ENCODE measurements around the gene LKAAEAR1. TPM values are rescaled to one million over a fixed set of nuclear protein-coding genes. Genes with fewer than 3 reads are reported as not detected.

LKAAEAR1 gene
- total RNA-seq, 2 donors from 2014 or later: not detected

GRCh38 chr20:64099880-64100565, 15.8 kb upstream of the LKAAEAR1 start:
- Histone ChIP-seq H3K27me3 (ENCODE audit: control insufficient read depth, insufficient read depth, low read length, poor library complexity, severe bottlenecking) (peaks cover 33% of the 10 kb centered on the region), H3K9me3 (ENCODE audit: control insufficient read depth, low read length) (no peaks in the 10 kb centered on the region), H3K27ac (ENCODE audit: low read depth, low read length) (no peak overlapping the region), H3K4me3 (ENCODE audit: low read length) (no peak overlapping the region), H3K4me1 (ENCODE audit: control insufficient read depth, insufficient read depth, low read length) (no peaks in the 10 kb centered on the region), H3K9ac (ENCODE audit: extremely low read depth, low read length, poor library complexity, severe bottlenecking) (no peak overlapping the region), H3K36me3 (ENCODE audit: control insufficient read depth, insufficient read depth, low read length) (no peaks in the 10 kb centered on the region)
- DNase-seq: no peak
- TF ChIP-seq, protein P1, sequence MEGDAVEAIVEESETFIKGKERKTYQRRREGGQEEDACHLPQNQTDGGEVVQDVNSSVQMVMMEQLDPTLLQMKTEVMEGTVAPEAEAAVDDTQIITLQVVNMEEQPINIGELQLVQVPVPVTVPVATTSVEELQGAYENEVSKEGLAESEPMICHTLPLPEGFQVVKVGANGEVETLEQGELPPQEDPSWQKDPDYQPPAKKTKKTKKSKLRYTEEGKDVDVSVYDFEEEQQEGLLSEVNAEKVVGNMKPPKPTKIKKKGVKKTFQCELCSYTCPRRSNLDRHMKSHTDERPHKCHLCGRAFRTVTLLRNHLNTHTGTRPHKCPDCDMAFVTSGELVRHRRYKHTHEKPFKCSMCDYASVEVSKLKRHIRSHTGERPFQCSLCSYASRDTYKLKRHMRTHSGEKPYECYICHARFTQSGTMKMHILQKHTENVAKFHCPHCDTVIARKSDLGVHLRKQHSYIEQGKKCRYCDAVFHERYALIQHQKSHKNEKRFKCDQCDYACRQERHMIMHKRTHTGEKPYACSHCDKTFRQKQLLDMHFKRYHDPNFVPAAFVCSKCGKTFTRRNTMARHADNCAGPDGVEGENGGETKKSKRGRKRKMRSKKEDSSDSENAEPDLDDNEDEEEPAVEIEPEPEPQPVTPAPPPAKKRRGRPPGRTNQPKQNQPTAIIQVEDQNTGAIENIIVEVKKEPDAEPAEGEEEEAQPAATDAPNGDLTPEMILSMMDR (conservative IDR thresholded peaks at IDR 0.05): no peak
- H3K36me3 Mint-ChIP-seq (ENCODE audit: low read depth): peaks cover 7% of the 10 kb centered on the region
- no peak overlapping the region for H3K4me3 Mint-ChIP-seq
- no peak overlapping the region for H3K27ac Mint-ChIP-seq
- WGBS, 2 experiments (ENCODE audit: insufficient coverage in 1 of 2, insufficient read length in 1 of 2): 87 to 89% methylated on average over 7 to 14 of the region's 14 CpGs
- H3K9me3 Mint-ChIP-seq: peaks cover 2% of the 10 kb centered on the region
- peaks cover 29% of the 10 kb centered on the region for H3K27me3 Mint-ChIP-seq (ENCODE audit: insufficient read depth)
- no peaks in the 10 kb centered on the region for H3K4me1 Mint-ChIP-seq

DNA sequence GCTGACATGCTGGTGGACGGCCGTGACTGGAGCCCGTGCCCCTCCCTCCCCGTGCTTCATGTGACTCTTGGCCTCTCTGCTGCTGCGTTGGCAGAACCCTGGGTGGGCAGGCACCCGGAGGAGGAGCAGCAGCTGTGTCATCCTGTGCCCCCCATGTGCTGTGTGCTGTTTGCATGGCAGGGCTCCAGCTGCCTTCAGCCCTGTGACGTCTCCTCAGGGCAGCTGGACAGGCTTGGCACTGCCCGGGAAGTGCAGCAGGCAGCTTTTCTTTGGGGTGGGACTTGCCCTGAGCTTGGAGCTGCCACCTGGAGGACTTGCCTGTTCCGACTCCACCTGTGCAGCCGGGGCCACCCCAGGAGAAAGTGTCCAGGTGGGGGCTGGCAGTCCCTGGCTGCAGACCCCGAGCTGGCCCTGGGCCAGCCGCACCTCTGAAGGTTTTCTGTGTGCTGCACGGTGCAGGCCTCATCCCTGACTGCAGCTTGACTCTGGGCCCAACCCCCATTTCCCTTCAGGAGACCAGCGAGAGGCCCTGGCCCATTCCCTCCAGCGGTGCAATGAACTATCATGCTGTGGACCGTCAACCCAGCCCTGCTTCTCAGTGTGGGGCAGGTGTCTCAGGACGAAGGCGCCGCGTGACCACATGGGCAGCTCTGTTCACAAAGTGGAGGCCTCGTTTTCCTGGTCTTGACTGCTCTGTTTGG, 15.0 kb upstream of the LKAAEAR1 start:
- Histone ChIP-seq H3K9me3 (ENCODE audit: control insufficient read depth, low read length) (no peaks in the 10 kb centered on the region), H3K9ac (ENCODE audit: extremely low read depth, low read length, poor library complexity, severe bottlenecking) (no peak overlapping the region), H3K4me3 (ENCODE audit: low read length) (no peak overlapping the region), H3K27me3 (ENCODE audit: control insufficient read depth, insufficient read depth, low read length, poor library complexity, severe bottlenecking) (peaks cover 33% of the 10 kb centered on the region), H3K4me1 (ENCODE audit: control insufficient read depth, insufficient read depth, low read length) (no peaks in the 10 kb centered on the region), H3K36me3 (ENCODE audit: control insufficient read depth, insufficient read depth, low read length) (no peaks in the 10 kb centered on the region), H3K27ac (ENCODE audit: low read depth, low read length) (no peak overlapping the region)
- TF ChIP-seq, protein P1 (conservative IDR thresholded peaks at IDR 0.05): no peak
- WGBS, 2 experiments (ENCODE audit: insufficient coverage in 1 of 2, insufficient read length in 1 of 2): 74 to 91% methylated on average over 10 to 21 of the region's 21 CpGs
- Mint-ChIP-seq H3K27me3 (ENCODE audit: insufficient read depth) (peaks cover 29% of the 10 kb centered on the region), H3K4me3 (no peak overlapping the region), H3K36me3 (ENCODE audit: low read depth) (peaks cover 7% of the 10 kb centered on the region), H3K4me1 (no peaks in the 10 kb centered on the region), H3K9me3 (peaks cover 2% of the 10 kb centered on the region), H3K27ac (no peak overlapping the region)
- no peak for DNase-seq

DNA sequence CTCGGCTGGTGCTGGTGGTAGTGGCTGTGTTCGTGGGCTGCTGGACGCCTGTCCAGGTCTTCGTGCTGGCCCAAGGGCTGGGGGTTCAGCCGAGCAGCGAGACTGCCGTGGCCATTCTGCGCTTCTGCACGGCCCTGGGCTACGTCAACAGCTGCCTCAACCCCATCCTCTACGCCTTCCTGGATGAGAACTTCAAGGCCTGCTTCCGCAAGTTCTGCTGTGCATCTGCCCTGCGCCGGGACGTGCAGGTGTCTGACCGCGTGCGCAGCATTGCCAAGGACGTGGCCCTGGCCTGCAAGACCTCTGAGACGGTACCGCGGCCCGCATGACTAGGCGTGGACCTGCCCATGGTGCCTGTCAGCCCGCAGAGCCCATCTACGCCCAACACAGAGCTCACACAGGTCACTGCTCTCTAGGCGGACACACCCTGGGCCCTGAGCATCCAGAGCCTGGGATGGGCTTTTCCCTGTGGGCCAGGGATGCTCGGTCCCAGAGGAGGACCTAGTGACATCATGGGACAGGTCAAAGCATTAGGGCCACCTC, 14.3 kb upstream of the LKAAEAR1 start:
- H3K4me1 Mint-ChIP-seq: no peaks in the 10 kb centered on the region
- no peak overlapping the region for H3K27ac ChIP-seq (ENCODE audit: low read depth, low read length)
- no peaks in the 10 kb centered on the region for H3K9me3 ChIP-seq (ENCODE audit: control insufficient read depth, low read length)
- H3K36me3 ChIP-seq (ENCODE audit: control insufficient read depth, insufficient read depth, low read length): no peaks in the 10 kb centered on the region
- H3K4me3 ChIP-seq (ENCODE audit: low read length): no peak overlapping the region
- no peaks in the 10 kb centered on the region for H3K4me1 ChIP-seq (ENCODE audit: control insufficient read depth, insufficient read depth, low read length)
- H3K4me3 Mint-ChIP-seq: no peak overlapping the region
- TF ChIP-seq, protein P1 (conservative IDR thresholded peaks at IDR 0.05): no peak
- H3K9me3 Mint-ChIP-seq: peaks cover 2% of the 10 kb centered on the region
- no peak overlapping the region for H3K27ac Mint-ChIP-seq
- no peak for DNase-seq
- WGBS, 2 experiments (ENCODE audit: insufficient coverage in 1 of 2, insufficient read length in 1 of 2): 94 to 95% methylated on average over 19 to 28 of the region's 28 CpGs
- H3K36me3 Mint-ChIP-seq (ENCODE audit: low read depth): peaks cover 7% of the 10 kb centered on the region
- H3K27me3 ChIP-seq (ENCODE audit: control insufficient read depth, insufficient read depth, low read length, poor library complexity, severe bottlenecking): peaks cover 30% of the 10 kb centered on the region
- no peak overlapping the region for H3K9ac ChIP-seq (ENCODE audit: extremely low read depth, low read length, poor library complexity, severe bottlenecking)
- H3K27me3 Mint-ChIP-seq (ENCODE audit: insufficient read depth): peaks cover 24% of the 10 kb centered on the region
